GOT3 (cell line): ENCODE results near the gene DLGAP4.
"Not testable (repeated sequence)": the region's sequence is repeated elsewhere in the genome, so short reads cannot be mapped to it uniquely, and the experiment has no call there.

ENCODE experiments used
- DNase-seq: peaks from one replicate; lab custom pipeline; 2025; ENCODE audit warnings: mixed read lengths; lab: John Stamatoyannopoulos, UW

DLGAP4 gene

GRCh38 chr20:36541227-36541767, 235.2 kb downstream of the DLGAP4 start, which contains the start of gene MYL9:
Gene MYL9 (plus strand): TSS chr20:36541519. CDS start chr20:36544885, 3,366 bp downstream.
- peak; percentile 34 for DNase-seq

GRCh38 chr20:36541768-36542488, 235.8 kb downstream of the DLGAP4 start:
- DNase-seq: no peak

- no peak for DNase-seq
Measured at GRCh38 chr20:36542516-36543183, 236.5 kb downstream of the DLGAP4 start.

GRCh38 chr20:36543184-36544133, 237.3 kb downstream of the DLGAP4 start:
- peak; percentile 83 for DNase-seq

GRCh38 chr20:36544134-36545018, 238.2 kb downstream of the DLGAP4 start:
- no peak for DNase-seq

GRCh38 chr20:36546111-36546736, 240.1 kb downstream of the DLGAP4 start:
- no peak for DNase-seq

GRCh38 chr20:36547186-36548005, 241.3 kb downstream of the DLGAP4 start:
- no peak for DNase-seq

- DNase-seq: no peak
Measured at GRCh38 chr20:36548006-36548315, 241.8 kb downstream of the DLGAP4 start.

GRCh38 chr20:36548704-36549627, 242.8 kb downstream of the DLGAP4 start:
- DNase-seq: no peak

GRCh38 chr20:36549628-36549941, 243.4 kb downstream of the DLGAP4 start:
- DNase-seq: no peak

- no peak for DNase-seq
Measured at GRCh38 chr20:36549942-36550789, 244.0 kb downstream of the DLGAP4 start.

- DNase-seq: no peak
Measured at GRCh38 chr20:36550790-36551299, 244.7 kb downstream of the DLGAP4 start.

GRCh38 chr20:36555248-36555647, 249.1 kb downstream of the DLGAP4 start:
- DNase-seq: no peak

GRCh38 chr20:36562724-36563123, 256.6 kb downstream of the DLGAP4 start:
- no peak for DNase-seq

- DNase-seq: no peak
Measured at GRCh38 chr20:36563374-36563773, 257.2 kb downstream of the DLGAP4 start.

GRCh38 chr20:36564078-36564725, 258.1 kb downstream of the DLGAP4 start:
- not testable (repeated sequence) for DNase-seq

GRCh38 chr20:36564726-36565121, 258.6 kb downstream of the DLGAP4 start:
- DNase-seq: not testable (repeated sequence)
